IMR-90 (cell line): ENCODE results near the gene MTMR2. TPM values are rescaled to one million over a fixed set of nuclear protein-coding genes. Genes with fewer than 3 reads are reported as not detected.

Experiments
- ATAC-seq: fragments of 200-7000 bp; cut with Tn5 transposase; 2 replicates; pipeline ENCODE4 v1.9.1; 2020; ENCODE audit warnings: low read depth, mild to moderate bottlenecking, moderate library complexity
- BruUV-seq: library from RNA; stranded (reverse); fragments of 400-500 nt; replicated peaks from 2 replicates; lab custom pipeline; 2021; lab: Mats Ljungman, UMichigan
- CTCF ChIA-PET: fragments of 300-600 bp; formaldehyde crosslinking; extraction: SDS; loops from one replicate; lab custom pipeline; 2021; ENCODE audit warnings: antibody characterized with exemption; lab: Yijun Ruan, JAX
- POLR2A ChIA-PET: fragments of 300-600 bp; sonication (Branson Sonifier 250); formaldehyde crosslinking; loops from one replicate; lab custom pipeline; 2022; ENCODE audit warnings: antibody characterized with exemption; ENCODE audit not compliant: unreplicated experiment; lab: Charles Lee
- DNase-seq: peaks from one replicate; pipeline ENCODE4 v3.0.0; 2013
- H2AFZ ChIP-seq: replicated peaks from 2 replicates; pipeline ENCODE3; 2013; ENCODE audit warnings: low read length, mild to moderate bottlenecking; ENCODE audit not compliant: poor library complexity
- H2AK5ac ChIP-seq: 2 replicates; pipeline ENCODE4 v1.6.1; 2013; ENCODE audit warnings: low read depth, low read length, inconsistent platforms
- H2AK9ac ChIP-seq: replicated peaks from 2 replicates; pipeline ENCODE3; 2013; ENCODE audit warnings: mild to moderate bottlenecking, low read depth, low read length, moderate library complexity; ENCODE audit not compliant: poor library complexity
- H2BK120ac ChIP-seq: 2 replicates; pipeline ENCODE4 v1.6.1; 2013; ENCODE audit warnings: low read depth, low read length, inconsistent platforms
- H2BK15ac ChIP-seq: 3 replicates; pipeline ENCODE4 v1.6.1; 2013; ENCODE audit warnings: low read depth, low read length, inconsistent platforms
- H2BK20ac ChIP-seq: 2 replicates; pipeline ENCODE4 v1.6.1; 2013; ENCODE audit warnings: low read depth, mild to moderate bottlenecking, inconsistent platforms, low read length, moderate library complexity
- H2BK5ac ChIP-seq: 2 replicates; pipeline ENCODE4 v1.6.1; 2013; ENCODE audit warnings: mild to moderate bottlenecking, low read depth, low read length, inconsistent platforms; ENCODE audit not compliant: poor library complexity, severe bottlenecking
- H3K14ac ChIP-seq: replicated peaks from 2 replicates; pipeline ENCODE4 v1.6.1; 2013; ENCODE audit warnings: low read depth, low read length, inconsistent platforms
- H3K18ac ChIP-seq: 2 replicates; pipeline ENCODE4 v1.6.1; 2013; ENCODE audit warnings: low read depth, low read length, control low read depth
- H3K23ac ChIP-seq: 2 replicates; pipeline ENCODE4 v1.6.1; 2013; ENCODE audit warnings: low read depth, low read length, inconsistent platforms
- H3K27ac ChIP-seq: 2 replicates; pipeline ENCODE4 v1.5.1; 2013; ENCODE audit warnings: mild to moderate bottlenecking, control low read depth, low read length; ENCODE audit not compliant: insufficient read depth
- H3K27me3 ChIP-seq: 2 replicates; pipeline ENCODE4 v1.6.1; 2013; ENCODE audit warnings: low read length; ENCODE audit not compliant: control insufficient read depth, insufficient read depth
- H3K36me3 ChIP-seq: 2 replicates; pipeline ENCODE4 v1.6.1; 2013; ENCODE audit warnings: low read length, mixed read lengths; ENCODE audit not compliant: control insufficient read depth, insufficient read depth
- H3K4ac ChIP-seq: 2 replicates; pipeline ENCODE4 v1.6.1; 2013; ENCODE audit warnings: low read depth, low read length, inconsistent platforms
- H3K4me1 ChIP-seq: 2 replicates; pipeline ENCODE4 v1.6.1; 2013; ENCODE audit warnings: low read length, mixed read lengths; ENCODE audit not compliant: control insufficient read depth, insufficient read depth
- H3K4me2 ChIP-seq: 2 replicates; pipeline ENCODE4 v1.6.1; 2013; ENCODE audit warnings: low read depth, mild to moderate bottlenecking, control low read depth, low read length, moderate library complexity
- H3K4me3 ChIP-seq: 2 replicates; pipeline ENCODE4 v1.5.1; 2013; ENCODE audit warnings: low read depth, mild to moderate bottlenecking, control low read depth, low read length, moderate library complexity; ENCODE audit not compliant: insufficient read depth
- H3K56ac ChIP-seq: 2 replicates; pipeline ENCODE4 v1.6.1; 2013; ENCODE audit warnings: low read length, inconsistent platforms; ENCODE audit not compliant: insufficient read depth; ENCODE audit errors: extremely low read depth
- H3K79me1 ChIP-seq, 2 experiments: 2 replicates each; pipeline ENCODE4 v1.6.1; 2013; ENCODE audit warnings: low read length in 2 of 2, inconsistent platforms in 1 of 2, low read depth in 1 of 2
- H3K9ac ChIP-seq: 2 replicates; pipeline ENCODE4 v1.6.1; 2013; ENCODE audit warnings: low read depth, low read length, control low read depth
- H3K9me1 ChIP-seq: 2 replicates; pipeline ENCODE4 v1.6.1; 2013; ENCODE audit warnings: low read length, inconsistent platforms; ENCODE audit not compliant: insufficient read depth
- H3K9me3 ChIP-seq: 2 replicates; pipeline ENCODE4 v1.6.1; 2013; ENCODE audit warnings: low read length; ENCODE audit not compliant: control insufficient read depth, insufficient read depth
- H4K20me1 ChIP-seq: 2 replicates; pipeline ENCODE4 v1.6.1; 2013; ENCODE audit warnings: low read length, inconsistent platforms; ENCODE audit not compliant: insufficient read depth
- H4K5ac ChIP-seq: 2 replicates; pipeline ENCODE4 v1.6.1; 2013; ENCODE audit warnings: mild to moderate bottlenecking, low read depth, low read length, control low read depth
- H4K8ac ChIP-seq, 2 experiments: 2 replicates each; pipeline ENCODE4 v1.6.1; 2013; ENCODE audit warnings: low read depth in 2 of 2, low read length in 2 of 2, control low read depth in 1 of 2, inconsistent platforms in 1 of 2
- H4K91ac ChIP-seq: 2 replicates; pipeline ENCODE4 v1.6.1; 2013; ENCODE audit warnings: low read depth, low read length, inconsistent platforms; ENCODE audit not compliant: insufficient read depth
- BHLHE40 ChIP-seq: fragments of 150-350 bp; IDR thresholded peaks from 2 replicates; pipeline ENCODE4 v1.6.1; 2016; ENCODE audit warnings: mild to moderate bottlenecking, low read depth, low read length
- MAFK ChIP-seq: IDR thresholded peaks from 2 replicates; pipeline ENCODE4 v1.6.1; 2012; ENCODE audit warnings: low read depth, low read length, improper control_type of control experiment
- MXI1 ChIP-seq: IDR thresholded peaks from 2 replicates; pipeline ENCODE4 v1.6.1; 2012; ENCODE audit warnings: low read depth, mild to moderate bottlenecking, low read length, moderate library complexity, borderline replicate concordance
- NFE2L2 ChIP-seq: fragments of 150-350 bp; IDR thresholded peaks from 2 replicates; pipeline ENCODE4 v1.6.1; 2016; ENCODE audit warnings: low read depth, mild to moderate bottlenecking, low read length
- WGBS, 2 experiments: methylation state at CpG; one replicate each; pipeline versions ENCODE4 v1.1.5 to v1.1.7; 2013; ENCODE audit warnings: missing lambda C conversion rate in 2 of 2; ENCODE audit not compliant: insufficient read length in 1 of 2; ENCODE audit errors: extremely low coverage in 2 of 2; 5-methylcytosine and 5-hydroxymethylcytosine counted together
- dilution Hi-C: fragments of 300-500 bp; cut with HindIII; formaldehyde crosslinking; loops from one replicate; pipeline ENCODE4 v1.14.3; 2018; ENCODE audit warnings: low sequenced_read_pairs; ENCODE audit not compliant: unreplicated experiment
- in situ Hi-C: fragments of 300-500 bp; cut with MboI; formaldehyde crosslinking; loops from 3 replicates; pipeline ENCODE4 v1.14.3; 2019; ENCODE audit warnings: low sequenced_read_pairs, inconsistent platforms, mixed read lengths
- intact Hi-C: fragments of 100-400 bp; cut with micrococcal nuclease; formaldehyde crosslinking; loops from 2 replicates; pipeline ENCODE4 v1.10.0; 2022
- polyA plus RNA-seq, 3 experiments: library from polyadenylated mRNA; depleted of rRNA; stranded (reverse); fragments of >200 nt; gene quantifications; 2 replicates each; pipeline ENCODE4 v1.2.3, GENCODE V29; 2012; ENCODE audit warnings: low replicate concordance in 1 of 3
- total RNA-seq: library from RNA; depleted of rRNA; stranded (reverse); fragments of >200 nt; gene quantifications from 2 replicates; pipeline ENCODE4 v1.2.3, GENCODE V29; 2012
- TF ChIP-seq, protein P1 (sequence below): fragments of 150-350 bp; IDR thresholded peaks from 2 replicates; pipeline ENCODE4 v1.6.1; 2016; ENCODE audit warnings: low read depth, mild to moderate bottlenecking, low read length, moderate library complexity, borderline replicate concordance
- TF ChIP-seq, protein P2 (sequence below): conservative IDR thresholded peaks from 2 replicates; pipeline ENCODE4 v1.5.1; 2012; ENCODE audit warnings: mild to moderate bottlenecking, low read depth, low read length, improper control_type of control experiment
- TF ChIP-seq, protein P3 (sequence below): fragments of 150-350 bp; IDR thresholded peaks from 2 replicates; pipeline ENCODE4 v1.6.1; 2017; ENCODE audit warnings: mild to moderate bottlenecking, antibody characterized with exemption, low read length, low read depth

The MTMR2 gene
- total and polyA plus RNA-seq, 2 of the 4 experiments (the other 2 are of a cell fraction) = 16.6 to 30.6 TPM

DNA sequence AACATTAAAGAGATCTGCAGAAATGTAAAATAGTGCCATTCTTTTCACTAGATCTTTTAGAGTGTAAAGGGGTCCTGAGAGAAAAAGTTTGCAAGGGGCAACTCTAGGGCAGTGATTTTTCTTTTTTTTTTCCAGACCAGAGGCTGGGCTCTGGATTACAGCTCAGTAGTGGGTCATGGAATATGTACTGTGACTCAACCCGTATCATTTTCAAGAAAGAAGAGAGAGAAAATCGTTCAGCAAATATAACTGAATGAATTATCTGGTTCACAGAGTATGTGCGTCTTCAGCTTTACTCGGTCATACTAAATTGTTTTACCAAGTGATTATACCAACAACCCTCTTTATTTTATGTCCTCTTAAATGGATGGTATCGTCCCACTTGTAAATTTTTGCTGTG is 129.8 kb downstream of the MTMR2 start:
- Histone ChIP-seq H4K20me1 (peaks cover 3% of the 10 kb centered on the region; the same call in 1 of the 2 replicates), H3K27ac (no peak overlapping the region), H3K56ac (no peak overlapping the region), H4K8ac (no peak overlapping the region), H2AK9ac (no peak overlapping the region), H3K4me3 (no peak overlapping the region), H3K4me2 (no peak overlapping the region), H3K4me1 (no peaks in the 10 kb centered on the region), H2BK20ac (no peak overlapping the region), H4K91ac (no peak overlapping the region), H3K79me1 (peaks cover 15 to 62% of the 10 kb centered on the region in 2 experiments), H3K14ac (no peak overlapping the region), H3K18ac (no peak overlapping the region), H3K23ac (no peak overlapping the region), H3K9ac (no peak overlapping the region), H3K9me1 (0 out of 2 replicates have a peak, but pooled peaks cover 2% of the 10 kb centered on the region), H2AK5ac (no peak overlapping the region), H2BK120ac (no peak overlapping the region), H3K4ac (no peak overlapping the region), H3K36me3 (no peaks in the 10 kb centered on the region), H2AFZ (no peak overlapping the region), H2BK15ac (no peak overlapping the region), H2BK5ac (no peak overlapping the region), H4K5ac (no peak overlapping the region), H3K9me3 (no peaks in the 10 kb centered on the region), H3K27me3 (no peaks in the 10 kb centered on the region)
- DNase-seq (peak; percentile 26), ATAC-seq (no peak)
- dilution Hi-C loops = no loop called here
- no CpG with 5 or more reads among the region's 5 CpGs for WGBS, 2 experiments
- in situ Hi-C loops = no loop called here
- intact Hi-C loops = loop anchor here (5.0 kb wide), 1 partner anchor 368 kb away; no protein-coding TSS in a partner anchor
- no TSS peak for BruUV-seq
- TF ChIP-seq, protein P1, sequence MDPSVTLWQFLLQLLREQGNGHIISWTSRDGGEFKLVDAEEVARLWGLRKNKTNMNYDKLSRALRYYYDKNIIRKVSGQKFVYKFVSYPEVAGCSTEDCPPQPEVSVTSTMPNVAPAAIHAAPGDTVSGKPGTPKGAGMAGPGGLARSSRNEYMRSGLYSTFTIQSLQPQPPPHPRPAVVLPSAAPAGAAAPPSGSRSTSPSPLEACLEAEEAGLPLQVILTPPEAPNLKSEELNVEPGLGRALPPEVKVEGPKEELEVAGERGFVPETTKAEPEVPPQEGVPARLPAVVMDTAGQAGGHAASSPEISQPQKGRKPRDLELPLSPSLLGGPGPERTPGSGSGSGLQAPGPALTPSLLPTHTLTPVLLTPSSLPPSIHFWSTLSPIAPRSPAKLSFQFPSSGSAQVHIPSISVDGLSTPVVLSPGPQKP = no peak
- TF ChIP-seq BHLHE40 (no peak), NFE2L2 (no peak), MXI1 (no peak), MAFK (no peak)
- TF ChIP-seq, protein P2, sequence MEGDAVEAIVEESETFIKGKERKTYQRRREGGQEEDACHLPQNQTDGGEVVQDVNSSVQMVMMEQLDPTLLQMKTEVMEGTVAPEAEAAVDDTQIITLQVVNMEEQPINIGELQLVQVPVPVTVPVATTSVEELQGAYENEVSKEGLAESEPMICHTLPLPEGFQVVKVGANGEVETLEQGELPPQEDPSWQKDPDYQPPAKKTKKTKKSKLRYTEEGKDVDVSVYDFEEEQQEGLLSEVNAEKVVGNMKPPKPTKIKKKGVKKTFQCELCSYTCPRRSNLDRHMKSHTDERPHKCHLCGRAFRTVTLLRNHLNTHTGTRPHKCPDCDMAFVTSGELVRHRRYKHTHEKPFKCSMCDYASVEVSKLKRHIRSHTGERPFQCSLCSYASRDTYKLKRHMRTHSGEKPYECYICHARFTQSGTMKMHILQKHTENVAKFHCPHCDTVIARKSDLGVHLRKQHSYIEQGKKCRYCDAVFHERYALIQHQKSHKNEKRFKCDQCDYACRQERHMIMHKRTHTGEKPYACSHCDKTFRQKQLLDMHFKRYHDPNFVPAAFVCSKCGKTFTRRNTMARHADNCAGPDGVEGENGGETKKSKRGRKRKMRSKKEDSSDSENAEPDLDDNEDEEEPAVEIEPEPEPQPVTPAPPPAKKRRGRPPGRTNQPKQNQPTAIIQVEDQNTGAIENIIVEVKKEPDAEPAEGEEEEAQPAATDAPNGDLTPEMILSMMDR = no peak
- TF ChIP-seq, protein P3, sequence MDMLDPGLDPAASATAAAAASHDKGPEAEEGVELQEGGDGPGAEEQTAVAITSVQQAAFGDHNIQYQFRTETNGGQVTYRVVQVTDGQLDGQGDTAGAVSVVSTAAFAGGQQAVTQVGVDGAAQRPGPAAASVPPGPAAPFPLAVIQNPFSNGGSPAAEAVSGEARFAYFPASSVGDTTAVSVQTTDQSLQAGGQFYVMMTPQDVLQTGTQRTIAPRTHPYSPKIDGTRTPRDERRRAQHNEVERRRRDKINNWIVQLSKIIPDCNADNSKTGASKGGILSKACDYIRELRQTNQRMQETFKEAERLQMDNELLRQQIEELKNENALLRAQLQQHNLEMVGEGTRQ = no peak
- ChIA-PET POLR2A (no interaction called here), CTCF (no interaction called here)
